DND-41 (cell line): ENCODE measurements around the gene SULT1A2.
"Not testable (repeated sequence)": the region's sequence is repeated elsewhere in the genome, so short reads cannot be mapped to it uniquely, and the experiment has no call there.

Experiments
- EZH2 ChIP-seq: IDR thresholded peaks from 3 replicates; pipeline ENCODE4 v1.6.1; 2012; ENCODE audit warnings: borderline replicate concordance, low read depth, mild to moderate bottlenecking, moderate library complexity, low read length, inconsistent platforms; ENCODE audit not compliant: severe bottlenecking
- TF ChIP-seq, protein P1 (sequence below): IDR thresholded peaks from 2 replicates; pipeline ENCODE4 v1.5.1; 2012; ENCODE audit warnings: borderline replicate concordance, low read length, moderate library complexity, mild to moderate bottlenecking; ENCODE audit not compliant: poor library complexity, severe bottlenecking; ENCODE audit errors: extremely low read depth

- TF ChIP-seq, protein P1, sequence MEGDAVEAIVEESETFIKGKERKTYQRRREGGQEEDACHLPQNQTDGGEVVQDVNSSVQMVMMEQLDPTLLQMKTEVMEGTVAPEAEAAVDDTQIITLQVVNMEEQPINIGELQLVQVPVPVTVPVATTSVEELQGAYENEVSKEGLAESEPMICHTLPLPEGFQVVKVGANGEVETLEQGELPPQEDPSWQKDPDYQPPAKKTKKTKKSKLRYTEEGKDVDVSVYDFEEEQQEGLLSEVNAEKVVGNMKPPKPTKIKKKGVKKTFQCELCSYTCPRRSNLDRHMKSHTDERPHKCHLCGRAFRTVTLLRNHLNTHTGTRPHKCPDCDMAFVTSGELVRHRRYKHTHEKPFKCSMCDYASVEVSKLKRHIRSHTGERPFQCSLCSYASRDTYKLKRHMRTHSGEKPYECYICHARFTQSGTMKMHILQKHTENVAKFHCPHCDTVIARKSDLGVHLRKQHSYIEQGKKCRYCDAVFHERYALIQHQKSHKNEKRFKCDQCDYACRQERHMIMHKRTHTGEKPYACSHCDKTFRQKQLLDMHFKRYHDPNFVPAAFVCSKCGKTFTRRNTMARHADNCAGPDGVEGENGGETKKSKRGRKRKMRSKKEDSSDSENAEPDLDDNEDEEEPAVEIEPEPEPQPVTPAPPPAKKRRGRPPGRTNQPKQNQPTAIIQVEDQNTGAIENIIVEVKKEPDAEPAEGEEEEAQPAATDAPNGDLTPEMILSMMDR, result not testable (repeated sequence)
- TF ChIP-seq EZH2, result not testable (repeated sequence)
These were observed 2.8 kb upstream of the SULT1A2 start for GRCh38 chr16:28599377-28600285.
